ENCODE measurements around the gene TMEM171. TPM values are rescaled to one million over a fixed set of nuclear protein-coding genes. Genes with fewer than 3 reads are reported as not detected.
A peak's percentile ranks its signal among the peaks of the same experiment; 100 is the strongest.

The TMEM171 gene
- total RNA-seq, 1 donor from 2014 or later, result not detected

DNA sequence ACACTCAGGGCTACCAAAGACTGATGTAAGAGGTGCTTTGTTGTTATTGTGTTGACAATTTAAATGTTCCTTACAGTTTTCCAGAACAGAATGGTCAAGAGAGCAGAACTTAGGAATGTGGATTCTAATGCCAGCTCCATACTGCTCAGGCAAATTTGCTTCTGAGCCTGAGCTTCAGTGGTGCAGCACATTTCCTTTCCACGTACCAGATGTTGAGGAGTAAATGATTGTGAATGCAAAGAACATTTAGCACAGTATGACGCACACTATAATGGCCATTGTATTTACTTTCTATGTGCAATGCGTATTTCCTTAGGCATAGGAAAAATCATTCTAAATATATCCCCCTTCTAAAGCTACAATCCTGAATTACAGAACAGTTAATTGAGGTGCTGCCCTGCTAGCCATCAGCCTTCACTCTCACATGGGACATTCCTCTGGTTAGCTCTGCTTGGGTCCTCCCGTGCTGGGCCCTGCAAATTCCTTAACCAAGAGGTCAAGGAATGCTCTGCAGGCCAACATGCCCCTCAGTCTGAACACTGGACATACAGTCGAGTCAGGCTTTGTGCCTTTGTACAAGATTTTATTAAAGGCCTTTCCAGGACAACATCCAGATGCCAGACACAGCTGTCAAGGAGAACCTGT lies 31.5 kb downstream of the TMEM171 start:
- intact Hi-C loops (cut with micrococcal nuclease), result no loop called here
- DNase-seq, result no peak
- no peak overlapping the region for H3K4me3 Mint-ChIP-seq
- H3K27ac Mint-ChIP-seq, result no peak overlapping the region
- H3K36me3 Mint-ChIP-seq (ENCODE audit: low read depth), result no peaks in the 10 kb centered on the region
- no peaks in the 10 kb centered on the region for H3K9me3 Mint-ChIP-seq
- H3K4me1 Mint-ChIP-seq, result no peaks in the 10 kb centered on the region
- H3K27me3 Mint-ChIP-seq, result peaks cover 81% of the 10 kb centered on the region

DNA sequence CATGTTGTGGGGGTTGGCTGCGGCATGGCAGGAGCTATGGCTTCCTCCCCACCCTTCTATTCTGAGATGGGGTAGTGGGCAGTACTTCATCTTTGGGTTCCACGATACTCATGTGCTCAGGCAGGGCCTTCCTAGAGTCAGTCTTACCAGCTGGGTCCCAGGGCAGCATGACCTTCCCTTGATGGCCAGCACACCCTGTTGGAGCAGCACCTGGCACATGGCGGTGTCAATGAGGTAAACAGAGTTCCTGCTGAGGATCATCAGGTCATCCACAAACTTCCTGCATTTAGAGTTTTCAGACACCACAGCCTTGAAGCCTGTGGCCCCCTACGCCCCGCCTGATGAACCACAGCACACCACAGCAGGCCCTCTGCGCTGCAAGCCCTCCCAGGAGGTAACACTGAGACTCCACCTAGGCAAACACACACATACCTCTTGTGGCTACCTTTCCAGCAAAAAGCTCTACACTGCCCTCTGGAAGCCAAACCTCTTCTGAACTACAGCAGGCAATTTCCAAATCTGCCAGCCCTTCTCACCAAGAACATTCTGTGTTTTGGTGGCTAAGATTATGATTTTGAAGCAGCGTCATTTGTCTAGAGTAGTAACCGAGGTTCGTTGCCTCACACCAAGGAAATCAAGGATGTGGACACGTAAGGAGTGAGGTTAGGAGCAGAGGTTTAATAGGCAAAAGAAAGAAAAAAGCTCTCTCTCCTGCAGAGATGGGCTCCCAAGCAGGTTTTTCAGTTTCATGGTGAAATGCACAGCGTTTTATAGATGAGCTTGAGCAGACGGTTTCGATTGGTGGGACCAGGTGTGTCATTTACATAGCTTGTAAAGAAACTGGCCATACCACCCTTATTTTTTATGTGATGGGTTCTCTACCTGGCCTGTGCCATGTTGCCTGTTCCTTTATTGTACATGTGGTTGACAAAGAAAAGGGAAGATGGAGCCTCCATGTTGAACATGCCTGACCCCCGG lies 32.3 kb downstream of the TMEM171 start:
- Mint-ChIP-seq H3K36me3 (ENCODE audit: low read depth) (no peaks in the 10 kb centered on the region), H3K9me3 (no peaks in the 10 kb centered on the region), H3K4me3 (no peak overlapping the region), H3K27ac (no peak overlapping the region), H3K4me1 (no peaks in the 10 kb centered on the region), H3K27me3 (peaks cover 83% of the 10 kb centered on the region)
- DNase-seq, result no peak
- intact Hi-C loops (cut with micrococcal nuclease), result no loop called here

GRCh38 chr5:73153513-73153912 lies 33.1 kb downstream of the TMEM171 start:
- Mint-ChIP-seq H3K36me3 (ENCODE audit: low read depth) (no peaks in the 10 kb centered on the region), H3K27me3 (peaks cover 87% of the 10 kb centered on the region), H3K4me3 (no peak overlapping the region), H3K27ac (no peak overlapping the region), H3K4me1 (no peaks in the 10 kb centered on the region), H3K9me3 (no peaks in the 10 kb centered on the region)
- intact Hi-C loops (cut with micrococcal nuclease), result no loop called here
- DNase-seq, result no peak

DNA sequence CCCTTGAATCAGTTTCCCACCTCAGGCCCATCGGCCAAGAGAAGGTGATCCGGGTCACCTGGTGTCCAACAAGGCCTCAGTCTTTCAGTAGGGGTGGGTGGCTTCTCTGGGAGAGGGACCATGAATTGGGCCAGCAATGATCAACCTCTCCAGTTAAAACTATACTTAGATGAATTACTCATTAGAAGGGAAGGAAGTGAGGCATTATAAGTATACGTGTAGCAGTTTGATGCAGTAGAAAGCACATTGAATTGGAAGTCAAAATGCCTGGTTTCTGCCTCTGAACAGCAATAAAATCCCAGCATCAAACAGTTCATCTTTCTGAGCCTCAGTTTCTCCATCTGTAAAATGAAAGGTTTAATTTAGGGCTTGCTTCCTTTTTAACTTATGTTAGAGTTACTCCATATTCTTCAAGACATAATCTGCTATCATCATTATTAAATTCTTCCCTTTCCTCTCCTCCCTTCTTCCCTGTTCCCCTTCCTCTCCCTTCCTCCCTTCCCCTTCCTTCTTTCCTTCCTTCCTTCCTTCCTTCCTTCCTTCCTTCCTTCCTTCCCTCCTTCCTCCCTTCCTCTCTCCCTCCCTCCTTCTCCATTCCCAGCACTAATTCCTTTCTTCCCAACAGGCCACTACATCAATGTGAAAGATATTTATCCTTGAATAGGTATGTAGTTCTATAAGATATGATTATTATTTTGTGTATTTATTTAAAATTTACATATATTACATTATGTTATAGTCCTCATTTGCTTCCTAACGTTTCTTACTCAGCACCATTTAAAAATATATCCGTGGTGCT lies 34.0 kb downstream of the TMEM171 start:
- H3K27me3 Mint-ChIP-seq, result peaks cover 86% of the 10 kb centered on the region
- no peaks in the 10 kb centered on the region for H3K9me3 Mint-ChIP-seq
- no peaks in the 10 kb centered on the region for H3K36me3 Mint-ChIP-seq (ENCODE audit: low read depth)
- no peak overlapping the region for H3K4me3 Mint-ChIP-seq
- H3K27ac Mint-ChIP-seq, result no peak overlapping the region
- peaks cover 3% of the 10 kb centered on the region for H3K4me1 Mint-ChIP-seq
- no peak for DNase-seq
- intact Hi-C loops (cut with micrococcal nuclease), result no loop called here

DNA sequence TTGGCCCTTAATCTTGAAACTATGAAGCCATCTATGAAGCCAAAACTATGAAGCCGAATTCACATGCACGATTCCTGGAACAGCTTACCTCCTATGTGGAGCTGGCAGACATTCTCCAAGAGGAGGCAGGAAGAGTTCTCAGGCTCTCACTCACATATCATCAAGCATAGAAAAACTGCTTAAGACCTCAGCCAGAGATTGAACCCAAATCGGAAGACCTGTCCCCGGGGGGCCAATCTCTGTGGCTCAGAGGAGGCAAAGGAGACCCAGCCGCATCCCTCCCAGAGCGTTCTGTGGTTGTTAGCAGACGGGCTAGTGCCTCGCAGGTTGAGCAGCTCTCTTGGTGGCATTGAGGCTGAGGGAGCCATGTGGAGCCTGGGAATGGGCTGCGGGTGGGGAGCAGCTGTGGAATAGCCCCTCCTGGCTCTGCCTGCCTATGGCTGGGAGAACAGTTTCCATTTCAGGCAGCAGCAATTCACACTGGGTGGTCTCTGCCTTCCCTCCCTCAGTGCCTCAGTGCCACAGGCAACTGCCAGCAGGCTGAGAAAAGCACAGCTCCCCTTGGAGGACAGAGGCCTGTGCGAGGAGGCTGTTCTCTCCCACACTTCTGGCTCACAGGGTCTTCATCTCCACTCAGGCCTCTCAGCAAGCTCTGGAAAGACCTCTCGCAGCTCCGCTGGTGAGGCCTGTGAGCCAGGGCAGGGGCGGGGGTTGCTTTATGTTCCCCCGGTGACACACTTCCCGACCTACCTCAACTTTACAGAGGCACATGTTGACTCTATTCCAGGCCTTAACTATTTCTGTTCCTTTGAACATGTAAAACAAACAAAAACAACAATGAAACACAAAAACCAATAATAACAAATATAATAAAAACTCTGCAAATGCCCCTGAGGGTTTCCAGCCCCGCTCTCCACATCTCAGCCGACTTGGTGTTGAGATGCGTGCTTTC lies 35.2 kb downstream of the TMEM171 start:
- peaks cover 14% of the 10 kb centered on the region for H3K4me1 Mint-ChIP-seq
- no peak for DNase-seq
- H3K4me3 Mint-ChIP-seq, result no peak overlapping the region
- intact Hi-C loops (cut with micrococcal nuclease), result no loop called here
- peaks cover 87% of the 10 kb centered on the region for H3K27me3 Mint-ChIP-seq
- no peaks in the 10 kb centered on the region for H3K36me3 Mint-ChIP-seq (ENCODE audit: low read depth)
- H3K9me3 Mint-ChIP-seq, result peaks cover 6% of the 10 kb centered on the region
- H3K27ac Mint-ChIP-seq, result no peak overlapping the region

DNA sequence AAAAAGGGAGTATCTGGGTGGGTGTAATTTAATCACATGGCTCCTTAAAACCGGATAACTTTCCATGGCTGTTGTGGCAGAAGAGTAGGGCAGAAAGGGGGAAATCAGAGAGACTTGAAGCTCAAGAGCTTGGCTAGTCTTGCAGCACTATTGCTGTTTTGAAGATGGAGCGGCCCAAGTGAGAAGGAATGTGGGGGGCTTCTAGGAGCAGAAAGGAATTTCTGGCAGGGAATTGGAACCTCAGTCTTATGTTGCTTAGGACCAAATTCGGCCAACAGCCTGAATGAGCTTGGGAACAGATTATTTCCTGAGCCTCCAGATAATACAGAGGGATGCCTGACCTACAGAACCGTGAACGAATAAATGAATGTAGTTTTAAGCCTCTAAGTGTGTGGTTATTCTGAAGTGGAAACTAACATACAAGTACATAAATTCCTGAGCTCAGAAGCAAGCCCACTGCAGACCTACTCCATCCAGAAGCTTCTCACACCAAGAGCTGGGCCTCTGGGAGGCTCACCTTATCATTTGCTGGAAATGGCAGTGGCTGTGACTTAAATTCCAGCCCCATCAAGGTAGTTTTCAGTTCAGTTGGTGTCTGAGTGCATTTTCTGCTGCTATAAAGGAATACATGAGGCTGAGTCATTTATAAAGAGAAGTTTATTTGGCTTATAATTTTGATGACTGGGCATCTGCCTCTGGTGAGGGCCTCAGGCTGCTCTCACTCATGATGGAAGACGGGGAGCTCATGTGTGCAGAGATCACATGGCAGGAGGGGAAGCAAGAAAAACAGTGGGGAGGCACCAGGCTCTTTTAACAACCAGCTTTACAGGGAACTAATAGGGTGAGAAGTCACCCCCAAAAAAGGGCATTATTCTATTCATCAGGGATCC lies 37.3 kb downstream of the TMEM171 start:
- peaks cover 10% of the 10 kb centered on the region for H3K9me3 Mint-ChIP-seq
- no peak overlapping the region for H3K27ac Mint-ChIP-seq
- no peaks in the 10 kb centered on the region for H3K36me3 Mint-ChIP-seq (ENCODE audit: low read depth)
- peaks cover 21% of the 10 kb centered on the region for H3K4me1 Mint-ChIP-seq
- no peak overlapping the region for H3K4me3 Mint-ChIP-seq
- intact Hi-C loops (cut with micrococcal nuclease), result no loop called here
- DNase-seq, result no peak
- H3K27me3 Mint-ChIP-seq, result peaks cover 80% of the 10 kb centered on the region

- no peak for DNase-seq
- Mint-ChIP-seq H3K36me3 (ENCODE audit: low read depth) (no peaks in the 10 kb centered on the region), H3K4me3 (no peak overlapping the region), H3K27me3 (peaks cover 79% of the 10 kb centered on the region), H3K27ac (no peak overlapping the region), H3K9me3 (peaks cover 10% of the 10 kb centered on the region), H3K4me1 (peaks cover 21% of the 10 kb centered on the region)
- intact Hi-C loops (cut with micrococcal nuclease), result no loop called here
These were observed 37.9 kb downstream of the TMEM171 start for GRCh38 chr5:73158313-73158712.

GRCh38 chr5:73160239-73160671 lies 39.9 kb downstream of the TMEM171 start:
- peaks cover 21% of the 10 kb centered on the region for H3K4me1 Mint-ChIP-seq
- peak overlapping the region; percentile 49 for H3K27ac Mint-ChIP-seq
- intact Hi-C loops (cut with micrococcal nuclease), result loop anchor here (2.0 kb wide), 1 partner anchor 205 kb away; no protein-coding TSS in a partner anchor
- peak; percentile 88 for DNase-seq
- peak overlapping the region; percentile 48 for H3K4me3 Mint-ChIP-seq
- peaks cover 74% of the 10 kb centered on the region for H3K27me3 Mint-ChIP-seq
- H3K36me3 Mint-ChIP-seq (ENCODE audit: low read depth), result no peaks in the 10 kb centered on the region
- peaks cover 10% of the 10 kb centered on the region for H3K9me3 Mint-ChIP-seq

- Mint-ChIP-seq H3K4me3 (no peak overlapping the region), H3K27me3 (peaks cover 80% of the 10 kb centered on the region), H3K9me3 (no peaks in the 10 kb centered on the region), H3K4me1 (no peaks in the 10 kb centered on the region), H3K27ac (no peak overlapping the region), H3K36me3 (ENCODE audit: low read depth) (no peaks in the 10 kb centered on the region)
- peak; percentile 73 for DNase-seq
- intact Hi-C loops (cut with micrococcal nuclease), result no loop called here
These were observed 50.1 kb downstream of the TMEM171 start for GRCh38 chr5:73170522-73170921.

DNA sequence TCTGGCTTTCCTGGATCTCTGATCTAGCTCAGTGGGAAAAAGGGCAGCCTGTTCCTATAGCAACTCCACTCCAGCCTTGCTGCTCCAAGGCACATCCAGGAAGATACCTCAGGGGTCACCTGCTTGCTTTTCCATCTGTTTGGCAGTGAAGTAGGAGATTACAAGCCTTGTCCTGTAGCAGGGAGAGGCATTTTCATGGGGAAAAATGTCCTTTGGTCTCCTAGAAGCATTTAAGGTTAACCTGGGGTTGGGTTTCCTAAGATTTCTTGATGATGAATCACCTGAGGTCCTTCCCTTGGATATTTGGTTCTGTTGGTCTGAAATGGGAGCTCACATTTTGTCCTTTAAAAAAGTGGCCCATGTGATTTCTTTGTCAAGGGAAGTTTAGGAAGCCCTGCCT lies 51.1 kb downstream of the TMEM171 start:
- intact Hi-C loops (cut with micrococcal nuclease), result no loop called here
- Mint-ChIP-seq H3K36me3 (ENCODE audit: low read depth) (no peaks in the 10 kb centered on the region), H3K27ac (no peak overlapping the region)

DNA sequence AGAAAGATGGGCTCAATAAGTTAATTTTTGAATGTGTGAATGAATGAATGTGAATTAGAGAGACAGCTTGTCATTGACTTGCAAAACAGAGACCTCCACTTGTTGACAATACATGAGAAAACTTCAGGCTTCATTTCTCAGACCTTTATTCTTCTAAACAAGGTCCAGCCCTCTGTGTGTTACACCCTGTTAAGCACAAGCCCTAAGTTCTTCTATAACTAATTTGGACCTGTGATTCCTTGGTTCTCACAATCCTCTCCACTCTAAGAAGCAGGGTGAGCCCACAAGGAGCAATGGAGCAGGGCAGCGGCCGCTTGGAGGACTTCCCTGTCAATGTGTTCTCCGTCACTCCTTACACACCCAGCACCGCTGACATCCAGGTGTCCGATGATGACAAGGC lies 52.6 kb downstream of the TMEM171 start, which contains the start of gene TMEM174:
TSS of gene TMEM174 (plus strand) at position 243 of the 400 bp plus-strand sequence. CDS start at position 294, 51 bp downstream.
- intact Hi-C loops (cut with micrococcal nuclease), result no loop called here
- H3K27me3 Mint-ChIP-seq, result peaks cover 77% of the 10 kb centered on the region

More for the DNA sequence above, 51.1 kb downstream of the TMEM171 start:
- H3K4me3 Mint-ChIP-seq, result no peak overlapping the region
- DNase-seq, result no peak
- H3K9me3 Mint-ChIP-seq, result no peaks in the 10 kb centered on the region
- no peaks in the 10 kb centered on the region for H3K4me1 Mint-ChIP-seq
- H3K27me3 Mint-ChIP-seq, result peaks cover 77% of the 10 kb centered on the region

More for the DNA sequence above, 52.6 kb downstream of the TMEM171 start, which contains the start of gene TMEM174:
- H3K27ac Mint-ChIP-seq, result no peak within 1 kb of the TSS
- no peaks in the 10 kb centered on the region for H3K36me3 Mint-ChIP-seq (ENCODE audit: low read depth)
- H3K9me3 Mint-ChIP-seq, result no peaks in the 10 kb centered on the region
- no peak for DNase-seq
- H3K4me3 Mint-ChIP-seq, result no peak within 1 kb of the TSS
- H3K4me1 Mint-ChIP-seq, result no peaks in the 10 kb centered on the region

Data from activated CD4-positive, alpha-beta T cell treated with anti-CD3 and anti-CD28 coated beads, Interleukin-2, amount 10 ng/mL, durations not matched to agents 24 days and 14 days (primary cell).